Hepatocyte (in vitro differentiated cells): ENCODE data around the gene KCNK1. TPM values are rescaled to one million over a fixed set of nuclear protein-coding genes. Genes with fewer than 3 reads are reported as not detected.

ENCODE experiments used
- DNase-seq: peaks from one replicate; pipeline ENCODE4 v3.0.0-alpha.2; 2016; ENCODE audit warnings: low spot score
- H2AFZ ChIP-seq: fragments of 200-600 bp; sonication (generic); 2 replicates; pipeline ENCODE4 v1.6.0; 2016; ENCODE audit warnings: antibody characterized with exemption, mild to moderate bottlenecking
- H3K27ac ChIP-seq: fragments of 200-600 bp; sonication (generic); 2 replicates; pipeline ENCODE4 v1.5.1; 2016; ENCODE audit warnings: mild to moderate bottlenecking
- H3K27me3 ChIP-seq: fragments of 200-600 bp; sonication (generic); 2 replicates; pipeline ENCODE4 v1.6.1; 2016
- H3K36me3 ChIP-seq: fragments of 200-600 bp; sonication (generic); replicated peaks from 2 replicates; pipeline ENCODE4 v1.5.1; 2016; ENCODE audit warnings: low read depth; ENCODE audit not compliant: insufficient read depth
- H3K4me1 ChIP-seq: fragments of 200-600 bp; sonication (generic); 2 replicates; pipeline ENCODE4 v1.5.1; 2016; ENCODE audit warnings: mild to moderate bottlenecking, moderate library complexity; ENCODE audit not compliant: insufficient read depth
- H3K4me2 ChIP-seq: fragments of 200-600 bp; sonication (generic); 2 replicates; pipeline ENCODE4 v1.6.0; 2016
- H3K4me3 ChIP-seq: fragments of 200-600 bp; sonication (generic); 2 replicates; pipeline ENCODE4 v1.5.1; 2016; ENCODE audit warnings: mild to moderate bottlenecking
- H3K79me2 ChIP-seq: fragments of 200-600 bp; sonication (generic); 2 replicates; pipeline ENCODE4 v1.6.0; 2017; ENCODE audit warnings: mild to moderate bottlenecking
- H3K9me2 ChIP-seq: fragments of 200-600 bp; sonication (generic); replicated peaks from 2 replicates; pipeline ENCODE4 v1.6.0; 2017; ENCODE audit warnings: mild to moderate bottlenecking; ENCODE audit not compliant: insufficient read depth
- H3K9me3 ChIP-seq: fragments of 200-600 bp; sonication (generic); 2 replicates; pipeline ENCODE4 v1.5.1; 2016; ENCODE audit warnings: low read depth, mild to moderate bottlenecking
- H4K20me1 ChIP-seq: fragments of 200-600 bp; sonication (generic); 2 replicates; pipeline ENCODE4 v1.6.0; 2016; ENCODE audit warnings: mild to moderate bottlenecking; ENCODE audit not compliant: insufficient read depth, poor library complexity, severe bottlenecking
- EZH2 ChIP-seq: fragments of 200-600 bp; sonication (generic); IDR thresholded peaks from 2 replicates; pipeline ENCODE4 v1.6.1; 2016; ENCODE audit warnings: antibody characterized with exemption, mild to moderate bottlenecking, borderline replicate concordance
- EZH2phosphoT487 ChIP-seq: fragments of 200-600 bp; sonication (generic); IDR thresholded peaks from one replicate; pipeline ENCODE4 v1.6.1; 2018; ENCODE audit warnings: antibody characterized with exemption, mild to moderate bottlenecking, low read depth, moderate library complexity; ENCODE audit not compliant: unreplicated experiment, severe bottlenecking
- whole genome bisulfite sequencing: methylation state at CpG from one replicate; pipeline ENCODE4 v1.1.6; 2016; ENCODE audit warnings: low lambda C conversion rate; ENCODE audit errors: missing lambda C conversion rate; 5-methylcytosine and 5-hydroxymethylcytosine counted together
- polyA plus RNA-seq: library from polyadenylated mRNA; unstranded; fragments of >200 nt; fragmentation: Nextera tagmentation; extraction: Ambion mirVana; gene quantifications from 2 replicates; pipeline ENCODE4 v1.2.1, GENCODE V29; 2016
- total RNA-seq: library from RNA; depleted of rRNA; stranded (reverse); fragments of >200 nt; gene quantifications from 2 replicates; pipeline ENCODE4 v1.2.3, GENCODE V29; 2014
- TF ChIP-seq, protein P1 (sequence below): fragments of 200-600 bp; sonication (generic); IDR thresholded peaks from 2 replicates; pipeline ENCODE4 v1.5.1; 2016; ENCODE audit warnings: antibody characterized with exemption, mild to moderate bottlenecking; ENCODE audit not compliant: poor library complexity

The KCNK1 gene
- 16.1 and 21.4 TPM in 2 replicates for total RNA-seq
- polyA plus RNA-seq = 25.9 and 27.1 TPM in 2 replicates

DNA sequence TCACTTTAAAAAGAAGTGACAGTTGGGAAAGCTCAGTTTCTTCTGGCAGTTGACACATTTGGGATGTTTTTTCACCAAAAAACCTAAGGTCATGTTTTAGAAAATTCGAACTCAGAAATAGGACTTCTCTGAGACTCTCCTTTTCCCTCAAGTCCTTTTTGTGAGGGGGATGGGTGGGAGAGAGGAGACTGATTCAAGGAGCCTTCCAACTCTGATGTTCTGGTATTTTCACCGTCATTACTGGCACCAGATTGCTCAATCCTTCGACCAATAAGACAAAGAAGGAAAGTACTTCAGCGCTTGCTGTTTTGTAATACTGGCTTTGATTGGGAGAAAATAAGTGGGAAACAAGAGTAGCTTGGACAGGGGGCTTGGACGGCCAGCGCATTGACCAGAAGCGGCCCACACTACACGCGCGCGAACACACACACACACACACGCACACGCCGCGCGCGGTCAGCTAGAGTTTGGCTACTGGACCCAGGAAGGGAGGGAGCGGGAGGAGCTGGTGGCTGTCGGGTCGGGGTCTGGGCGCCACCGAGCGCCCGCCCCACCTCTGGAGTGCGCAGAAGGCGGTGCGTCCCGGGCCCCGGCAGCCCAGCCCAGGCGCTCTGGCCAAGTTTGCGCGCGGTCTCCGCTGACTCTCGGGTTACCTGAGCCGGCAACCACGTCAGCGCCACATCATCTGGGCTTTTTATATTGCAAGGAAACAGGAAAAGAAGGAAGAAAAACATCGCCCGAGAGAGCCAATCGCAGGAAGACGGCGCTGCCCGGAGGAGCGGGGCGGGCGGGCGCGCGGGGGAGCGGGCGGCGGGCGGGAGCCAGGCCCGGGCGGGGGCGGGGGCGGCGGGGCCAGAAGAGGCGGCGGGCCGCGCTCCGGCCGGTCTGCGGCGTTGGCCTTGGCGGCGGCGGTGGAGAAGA, at the start of gene KCNK1:
Gene KCNK1 (plus strand): TSS at position 855 of the 921 bp plus-strand sequence. CDS start 66 bp downstream, at position 921.
- peak; percentile 86 for DNase-seq
- Histone ChIP-seq H4K20me1 (no peaks in the 10 kb centered on the region), H3K27me3 (no peaks in the 10 kb centered on the region), H3K9me2 (no peaks in the 10 kb centered on the region), H3K4me2 (peak within 1 kb of the TSS; percentile 78), H3K79me2 (peaks cover 43% of the 10 kb centered on the region), H3K27ac (peak within 1 kb of the TSS; percentile 95), H2AFZ (peak within 1 kb of the TSS; percentile 68), H3K9me3 (no peaks in the 10 kb centered on the region), H3K36me3 (no peaks in the 10 kb centered on the region), H3K4me1 (peaks cover 3% of the 10 kb centered on the region), H3K4me3 (peak within 1 kb of the TSS; percentile 97)
- 2% methylated on average over 54 of the region's 70 CpGs for WGBS
- TF ChIP-seq EZH2 (no peak), EZH2phosphoT487 (no peak)
- TF ChIP-seq, protein P1, sequence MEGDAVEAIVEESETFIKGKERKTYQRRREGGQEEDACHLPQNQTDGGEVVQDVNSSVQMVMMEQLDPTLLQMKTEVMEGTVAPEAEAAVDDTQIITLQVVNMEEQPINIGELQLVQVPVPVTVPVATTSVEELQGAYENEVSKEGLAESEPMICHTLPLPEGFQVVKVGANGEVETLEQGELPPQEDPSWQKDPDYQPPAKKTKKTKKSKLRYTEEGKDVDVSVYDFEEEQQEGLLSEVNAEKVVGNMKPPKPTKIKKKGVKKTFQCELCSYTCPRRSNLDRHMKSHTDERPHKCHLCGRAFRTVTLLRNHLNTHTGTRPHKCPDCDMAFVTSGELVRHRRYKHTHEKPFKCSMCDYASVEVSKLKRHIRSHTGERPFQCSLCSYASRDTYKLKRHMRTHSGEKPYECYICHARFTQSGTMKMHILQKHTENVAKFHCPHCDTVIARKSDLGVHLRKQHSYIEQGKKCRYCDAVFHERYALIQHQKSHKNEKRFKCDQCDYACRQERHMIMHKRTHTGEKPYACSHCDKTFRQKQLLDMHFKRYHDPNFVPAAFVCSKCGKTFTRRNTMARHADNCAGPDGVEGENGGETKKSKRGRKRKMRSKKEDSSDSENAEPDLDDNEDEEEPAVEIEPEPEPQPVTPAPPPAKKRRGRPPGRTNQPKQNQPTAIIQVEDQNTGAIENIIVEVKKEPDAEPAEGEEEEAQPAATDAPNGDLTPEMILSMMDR = no peak

DNA sequence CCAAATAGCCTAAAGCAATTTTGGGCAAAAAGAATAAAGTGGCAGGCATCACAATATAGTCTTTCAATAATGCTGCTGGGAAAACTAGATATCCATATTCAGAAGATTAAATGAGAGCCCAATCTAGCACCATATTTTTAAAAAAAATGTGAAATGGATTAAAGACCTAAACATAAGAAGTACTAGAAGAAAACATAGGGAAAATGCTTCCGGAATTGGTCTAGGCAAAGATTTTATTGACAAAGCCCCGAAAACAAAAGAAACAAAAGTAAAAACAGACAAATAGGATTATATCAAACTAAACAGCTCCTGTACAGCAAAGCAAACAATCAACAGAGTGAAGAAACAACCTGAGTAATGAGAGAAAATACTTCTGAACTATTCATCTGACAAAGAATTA, 48.6 kb upstream of the KCNK1 start:
- Histone ChIP-seq H3K9me2 (no peaks in the 10 kb centered on the region), H4K20me1 (no peaks in the 10 kb centered on the region), H3K4me1 (no peaks in the 10 kb centered on the region), H3K9me3 (no peaks in the 10 kb centered on the region), H3K4me2 (no peak overlapping the region), H3K79me2 (no peaks in the 10 kb centered on the region), H3K27me3 (no peaks in the 10 kb centered on the region), H2AFZ (no peak overlapping the region), H3K27ac (no peak overlapping the region), H3K36me3 (no peaks in the 10 kb centered on the region), H3K4me3 (no peak overlapping the region)
- WGBS = 98% methylated on average over 2 of the region's 2 CpGs
- TF ChIP-seq EZH2phosphoT487 (no peak), EZH2 (no peak)
- TF ChIP-seq, protein P1 = no peak
- DNase-seq = no peak

DNA sequence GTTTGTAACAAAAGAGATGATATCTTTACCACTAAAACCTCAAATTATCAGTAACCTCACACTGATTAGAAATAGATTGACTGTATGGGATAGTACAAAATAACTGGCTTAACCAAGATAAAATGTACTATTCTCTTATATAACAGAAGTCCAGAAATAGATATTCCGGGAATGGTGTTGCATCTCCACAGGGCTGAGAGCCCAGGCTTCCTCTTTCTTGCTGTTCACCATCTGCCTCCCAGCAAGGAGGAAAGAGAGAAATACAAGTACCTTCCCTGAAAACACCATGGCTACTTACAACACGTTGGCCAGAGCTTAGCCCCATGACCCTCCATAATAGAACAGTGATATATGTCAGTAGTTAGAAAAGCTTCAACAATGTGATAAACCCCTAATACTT, 47.0 kb upstream of the KCNK1 start:
- 67% methylated on average over 2 of the region's 2 CpGs for WGBS
- Histone ChIP-seq H3K9me3 (no peaks in the 10 kb centered on the region), H3K4me1 (no peaks in the 10 kb centered on the region), H3K4me3 (no peak overlapping the region), H3K27me3 (no peaks in the 10 kb centered on the region), H3K27ac (no peak overlapping the region), H3K36me3 (no peaks in the 10 kb centered on the region), H3K79me2 (no peaks in the 10 kb centered on the region), H3K4me2 (no peak overlapping the region), H2AFZ (no peak overlapping the region), H3K9me2 (no peaks in the 10 kb centered on the region), H4K20me1 (no peaks in the 10 kb centered on the region)
- TF ChIP-seq, protein P1 = no peak
- TF ChIP-seq EZH2phosphoT487 (no peak), EZH2 (no peak)
- no peak for DNase-seq
